HG03196 (cell line): ENCODE data around the gene GPNMB.
A peak's percentile ranks its signal among the peaks of the same experiment; 100 is the strongest.

ENCODE experiments used
- ATAC-seq: cut with Tn5 transposase; IDR thresholded peaks from one replicate; pipeline ENCODE4 v1.9.1; 2021; ENCODE audit not compliant: unreplicated experiment

Gene GPNMB

GRCh38 chr7:23228412-23228811 is 18.2 kb upstream of the GPNMB start:
- no peak for ATAC-seq

- no peak for ATAC-seq
Observed at GRCh38 chr7:23230641-23231101, 15.9 kb upstream of the GPNMB start.

GRCh38 chr7:23232966-23233365 is 13.6 kb upstream of the GPNMB start:
- no peak for ATAC-seq

- ATAC-seq = peak; percentile 80
Observed at GRCh38 chr7:23234569-23235296, 11.8 kb upstream of the GPNMB start.

GRCh38 chr7:23235813-23236221 is 10.8 kb upstream of the GPNMB start:
- no peak for ATAC-seq

- ATAC-seq = no peak
Observed at GRCh38 chr7:23237000-23237399, 9.6 kb upstream of the GPNMB start.

- no peak for ATAC-seq
Observed at GRCh38 chr7:23238983-23239652, 7.5 kb upstream of the GPNMB start.

GRCh38 chr7:23239698-23240097 is 6.9 kb upstream of the GPNMB start:
- no peak for ATAC-seq

GRCh38 chr7:23242321-23242720 is 4.3 kb upstream of the GPNMB start:
- no peak for ATAC-seq

- ATAC-seq = no peak
Observed at GRCh38 chr7:23242935-23243334, 3.6 kb upstream of the GPNMB start.

GRCh38 chr7:23247046-23247602 is 549 bp downstream of the GPNMB start:
- ATAC-seq = no peak

GRCh38 chr7:23247603-23248335 is 1.2 kb downstream of the GPNMB start:
- no peak for ATAC-seq

- ATAC-seq = no peak
Observed at GRCh38 chr7:23249486-23249885, 2.9 kb downstream of the GPNMB start.

- ATAC-seq = no peak
Observed at GRCh38 chr7:23254051-23254681, 7.6 kb downstream of the GPNMB start.

- no peak for ATAC-seq
Observed at GRCh38 chr7:23256731-23257130, 10.2 kb downstream of the GPNMB start.

GRCh38 chr7:23260371-23260770 is 13.8 kb downstream of the GPNMB start:
- ATAC-seq = no peak

GRCh38 chr7:23261843-23262452 is 15.4 kb downstream of the GPNMB start:
- ATAC-seq = peak; percentile 62

GRCh38 chr7:23264916-23265458 is 18.4 kb downstream of the GPNMB start:
- ATAC-seq = peak; percentile 51

GRCh38 chr7:23266918-23267317 is 20.3 kb downstream of the GPNMB start:
- ATAC-seq = no peak

- no peak for ATAC-seq
Observed at GRCh38 chr7:23267357-23267756, 20.8 kb downstream of the GPNMB start.
